GM23248 (cell line): ENCODE results near the gene BICC1. TPM values are rescaled to one million over a fixed set of nuclear protein-coding genes. Genes with fewer than 3 reads are reported as not detected.

Experiments
- DNase-seq: peaks from one replicate; pipeline ENCODE4 v3.0.0-alpha.2; 2015
- H2AFZ ChIP-seq: fragments of 200-600 bp; sonication (generic); 2 replicates; pipeline ENCODE4 v1.6.1; 2016; ENCODE audit warnings: antibody characterized with exemption
- H3F3A ChIP-seq: fragments of 200-600 bp; sonication (generic); 2 replicates; pipeline ENCODE4 v1.6.1; 2016; ENCODE audit warnings: mild to moderate bottlenecking, antibody characterized with exemption, mixed run types; ENCODE audit not compliant: insufficient read depth
- H3K27ac ChIP-seq: fragments of 200-600 bp; sonication (generic); 2 replicates; pipeline ENCODE4 v1.5.1; 2016; ENCODE audit warnings: mild to moderate bottlenecking
- H3K27me3 ChIP-seq: fragments of 200-600 bp; sonication (generic); replicated peaks from 2 replicates; pipeline ENCODE4 v1.6.1; 2016; ENCODE audit warnings: mild to moderate bottlenecking; ENCODE audit not compliant: insufficient read depth
- H3K36me3 ChIP-seq: fragments of 200-600 bp; sonication (generic); 2 replicates; pipeline ENCODE4 v1.6.1; 2016; ENCODE audit warnings: low read depth, mild to moderate bottlenecking
- H3K4me1 ChIP-seq: fragments of 200-600 bp; sonication (generic); 2 replicates; pipeline ENCODE4 v1.6.1; 2016; ENCODE audit warnings: mild to moderate bottlenecking; ENCODE audit not compliant: insufficient read depth
- H3K4me2 ChIP-seq: fragments of 200-600 bp; sonication (generic); one replicate; pipeline ENCODE4 v1.6.1; 2016; ENCODE audit warnings: mild to moderate bottlenecking; ENCODE audit not compliant: unreplicated experiment
- H3K4me3 ChIP-seq: fragments of 200-600 bp; sonication (generic); 2 replicates; pipeline ENCODE4 v1.5.1; 2016; ENCODE audit warnings: mild to moderate bottlenecking
- H3K79me2 ChIP-seq: fragments of 200-600 bp; sonication (generic); 2 replicates; pipeline ENCODE4 v1.6.1; 2016; ENCODE audit warnings: mild to moderate bottlenecking; ENCODE audit not compliant: insufficient read depth
- H3K9ac ChIP-seq: fragments of 200-600 bp; sonication (generic); 2 replicates; pipeline ENCODE4 v1.6.1; 2016; ENCODE audit warnings: mild to moderate bottlenecking
- H3K9me2 ChIP-seq: fragments of 200-600 bp; sonication (generic); 2 replicates; pipeline ENCODE4 v1.6.1; 2016; ENCODE audit warnings: mixed run types, mild to moderate bottlenecking, moderate library complexity; ENCODE audit not compliant: insufficient read depth
- H3K9me3 ChIP-seq: fragments of 200-600 bp; sonication (generic); one replicate; pipeline ENCODE4 v1.6.1; 2017; ENCODE audit warnings: low read depth
- H4K20me1 ChIP-seq: fragments of 200-600 bp; sonication (generic); 2 replicates; pipeline ENCODE4 v1.6.0; 2016; ENCODE audit not compliant: insufficient read depth
- EZH2 ChIP-seq: fragments of 200-600 bp; sonication (generic); IDR thresholded peaks from 2 replicates; pipeline ENCODE4 v1.6.1; 2018; ENCODE audit warnings: antibody characterized with exemption, mild to moderate bottlenecking; ENCODE audit not compliant: insufficient read depth, poor library complexity, severe bottlenecking
- EZH2phosphoT487 ChIP-seq: fragments of 200-600 bp; sonication (generic); IDR thresholded peaks from 2 replicates; pipeline ENCODE4 v1.6.1; 2018; ENCODE audit warnings: antibody characterized with exemption, moderate library complexity, mild to moderate bottlenecking, low read depth; ENCODE audit not compliant: insufficient read depth
- WGBS, 2 experiments: methylation state at CpG; one replicate each; pipeline ENCODE4 v1.1.6; 2015 to 2017; ENCODE audit warnings: low lambda C conversion rate in 2 of 2, low coverage in 1 of 2; ENCODE audit errors: missing lambda C conversion rate in 2 of 2; 5-methylcytosine and 5-hydroxymethylcytosine counted together
- in situ Hi-C: fragments of 300-500 bp; cut with MboI; formaldehyde crosslinking; loops from 2 replicates; pipeline ENCODE4 v1.15.0; 2020
- polyA plus RNA-seq: library from polyadenylated mRNA; unstranded; fragments of >200 nt; fragmentation: Nextera tagmentation; extraction: Ambion mirVana; gene quantifications from 2 replicates; pipeline ENCODE4 v1.2.1, GENCODE V29; 2016
- total RNA-seq: library from RNA; depleted of rRNA; stranded (reverse); fragments of >200 nt; shearing (Covaris generic); gene quantifications from 2 replicates; pipeline ENCODE4 v1.2.3, GENCODE V29; 2014

BICC1 gene
- total and polyA plus RNA-seq, 2 experiments from 2014 or later = 80.5 to 97.0 TPM

DNA sequence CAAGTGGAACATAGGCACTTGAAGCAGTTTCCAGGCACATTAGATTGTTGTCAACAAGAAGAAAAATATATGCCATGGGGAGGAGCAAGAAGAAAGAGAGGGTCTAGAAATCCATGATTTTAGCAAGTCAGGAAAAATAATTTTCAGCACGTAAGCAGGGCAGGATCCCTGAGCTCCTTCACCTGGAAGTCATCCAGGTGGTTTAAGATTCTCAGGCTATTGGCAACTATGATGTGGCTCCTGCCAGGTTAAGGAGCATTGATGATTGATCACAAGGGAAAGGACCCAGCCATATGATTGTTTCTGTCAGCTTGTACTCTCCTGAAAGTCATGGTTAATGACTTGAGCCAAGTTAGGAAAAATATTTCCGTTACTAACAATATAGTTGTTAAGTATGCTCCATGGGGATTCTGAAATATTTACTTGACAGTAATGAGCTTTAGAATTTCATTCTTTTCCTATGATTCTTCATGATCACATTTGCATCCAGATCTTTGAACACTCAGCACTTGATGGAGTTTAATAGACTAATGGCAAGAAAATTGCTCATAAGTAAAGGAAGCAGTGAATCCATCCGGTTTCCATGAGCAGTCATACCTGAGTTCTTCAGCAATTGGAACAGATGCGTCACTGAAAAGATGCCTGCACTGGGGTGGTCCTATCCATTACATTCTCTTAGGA, 209.1 kb downstream of the BICC1 start:
- 76% methylated on average over 4 of the region's 4 CpGs for WGBS, 2 experiments
- peak overlapping the region; percentile 8 for H3K27ac ChIP-seq
- no peak overlapping the region for H2AFZ ChIP-seq
- no peaks in the 10 kb centered on the region for H3K9me2 ChIP-seq
- peaks cover 24% of the 10 kb centered on the region; the same call in 1 of the 2 replicates for H3F3A ChIP-seq
- no peak overlapping the region for H3K4me3 ChIP-seq
- peaks cover 95% of the 10 kb centered on the region for H3K79me2 ChIP-seq
- no peaks in the 10 kb centered on the region for H3K36me3 ChIP-seq
- H3K27me3 ChIP-seq = no peaks in the 10 kb centered on the region
- in situ Hi-C loops = no loop called here
- H3K9me3 ChIP-seq = no peaks in the 10 kb centered on the region
- peak; percentile 38 for DNase-seq
- H3K4me2 ChIP-seq = no peak overlapping the region
- no peak for TF ChIP-seq EZH2phosphoT487
- TF ChIP-seq EZH2 = no peak
- no peaks in the 10 kb centered on the region for H4K20me1 ChIP-seq
- H3K4me1 ChIP-seq = peaks cover 13% of the 10 kb centered on the region
- no peak overlapping the region for H3K9ac ChIP-seq

DNA sequence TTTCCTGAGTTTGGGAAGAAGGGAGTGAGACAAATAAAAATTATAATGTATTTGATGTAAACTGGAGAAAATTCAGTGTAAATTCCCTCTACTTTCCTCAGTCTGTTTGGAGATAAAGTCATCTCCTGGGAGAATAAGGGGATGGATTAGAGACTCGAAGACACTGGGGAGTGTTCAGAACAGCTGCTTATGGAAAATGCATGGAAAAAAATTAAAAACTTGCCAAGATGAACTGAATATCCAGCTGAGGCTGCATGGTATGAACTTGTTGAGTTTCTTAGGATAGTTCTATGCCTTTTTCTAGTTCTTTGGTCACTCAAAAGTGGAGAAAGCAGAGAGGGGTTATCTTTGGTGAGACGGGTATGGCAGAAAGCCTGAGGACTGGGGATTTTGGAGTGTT, 210.5 kb downstream of the BICC1 start:
- no peaks in the 10 kb centered on the region for H3K36me3 ChIP-seq
- DNase-seq = no peak
- no peaks in the 10 kb centered on the region for H3K9me3 ChIP-seq
- peaks cover 5% of the 10 kb centered on the region; the same call in 1 of the 2 replicates for H3K4me1 ChIP-seq
- 57 to 66% methylated on average over 2 of the region's 2 CpGs for WGBS, 2 experiments
- in situ Hi-C loops = no loop called here
- no peak overlapping the region for H3K9ac ChIP-seq
- H4K20me1 ChIP-seq = no peaks in the 10 kb centered on the region
- H3K9me2 ChIP-seq = no peaks in the 10 kb centered on the region
- peaks cover 95% of the 10 kb centered on the region for H3K79me2 ChIP-seq
- H2AFZ ChIP-seq = no peak overlapping the region
- no peak overlapping the region for H3K27ac ChIP-seq
- H3K27me3 ChIP-seq = no peaks in the 10 kb centered on the region
- peaks cover 18% of the 10 kb centered on the region; the same call in 1 of the 2 replicates for H3F3A ChIP-seq
- H3K4me3 ChIP-seq = no peak overlapping the region
- TF ChIP-seq EZH2phosphoT487 (no peak), EZH2 (no peak)
- no peak overlapping the region for H3K4me2 ChIP-seq

DNA sequence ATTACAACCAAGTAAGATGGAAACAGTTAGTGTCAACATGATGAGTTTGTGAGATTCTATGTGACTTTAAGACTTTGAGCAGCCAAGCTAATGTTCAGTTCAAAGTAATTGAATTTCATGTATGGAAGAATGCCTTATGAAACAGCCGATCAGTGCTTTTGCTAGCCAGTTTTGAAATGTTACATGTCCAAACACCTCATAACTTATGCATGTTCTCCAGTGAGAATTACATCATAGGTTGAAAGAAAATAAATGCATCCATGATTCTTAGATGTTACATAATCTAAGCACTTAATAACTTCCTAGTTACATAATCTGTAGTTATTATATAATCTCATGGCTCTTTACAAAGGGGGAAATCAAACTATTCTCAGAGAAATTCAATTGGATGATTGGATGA, 211.3 kb downstream of the BICC1 start:
- WGBS, 2 experiments = 12 to 36% methylated on average over 1 of the region's 1 CpG
- H3K4me2 ChIP-seq = no peak overlapping the region
- H3K9me2 ChIP-seq = no peaks in the 10 kb centered on the region
- H4K20me1 ChIP-seq = no peaks in the 10 kb centered on the region
- H3K4me3 ChIP-seq = no peak overlapping the region
- H3K9ac ChIP-seq = no peak overlapping the region
- H3K9me3 ChIP-seq = no peaks in the 10 kb centered on the region
- H3K4me1 ChIP-seq = peaks cover 5% of the 10 kb centered on the region; the same call in 1 of the 2 replicates
- peak; percentile 58 for DNase-seq
- no peaks in the 10 kb centered on the region for H3K36me3 ChIP-seq
- no peak overlapping the region for H3K27ac ChIP-seq
- TF ChIP-seq EZH2 (no peak), EZH2phosphoT487 (no peak)
- in situ Hi-C loops = no loop called here
- peaks cover 16% of the 10 kb centered on the region; the same call in 1 of the 2 replicates for H3F3A ChIP-seq
- H2AFZ ChIP-seq = no peak overlapping the region
- H3K79me2 ChIP-seq = peaks cover 94% of the 10 kb centered on the region
- no peaks in the 10 kb centered on the region for H3K27me3 ChIP-seq

DNA sequence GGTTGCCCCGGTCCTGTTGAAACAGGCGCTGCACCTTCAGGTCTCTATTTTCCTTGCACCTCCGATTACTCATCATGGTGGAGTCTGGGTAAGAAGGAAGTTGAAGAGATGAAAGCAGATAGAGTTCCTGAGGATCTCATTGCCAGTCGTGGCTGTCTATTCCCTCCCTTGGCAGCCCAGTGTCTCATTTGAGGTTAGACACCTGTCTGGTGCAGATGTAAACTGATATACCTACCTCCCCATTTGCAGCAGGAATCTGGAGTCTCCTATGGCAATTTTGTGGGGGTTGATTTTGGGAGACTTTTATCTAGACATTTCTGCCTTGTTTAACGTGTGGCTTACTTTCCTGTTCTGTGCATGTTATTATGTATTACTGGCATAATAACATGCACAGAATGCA, 212.1 kb downstream of the BICC1 start:
- no peaks in the 10 kb centered on the region for H3K27me3 ChIP-seq
- H3K4me2 ChIP-seq = no peak overlapping the region
- no peaks in the 10 kb centered on the region for H4K20me1 ChIP-seq
- no peaks in the 10 kb centered on the region for H3K9me2 ChIP-seq
- H3K4me1 ChIP-seq = peaks cover 5% of the 10 kb centered on the region; the same call in 1 of the 2 replicates
- H3K27ac ChIP-seq = no peak overlapping the region
- peaks cover 94% of the 10 kb centered on the region for H3K79me2 ChIP-seq
- no peak overlapping the region for H3K9ac ChIP-seq
- H3K9me3 ChIP-seq = no peaks in the 10 kb centered on the region
- H3K4me3 ChIP-seq = no peak overlapping the region
- no peak for DNase-seq
- H2AFZ ChIP-seq = no peak overlapping the region
- peaks cover 16% of the 10 kb centered on the region; the same call in 1 of the 2 replicates for H3F3A ChIP-seq
- TF ChIP-seq EZH2 (no peak), EZH2phosphoT487 (no peak)
- in situ Hi-C loops = no loop called here
- WGBS, 2 experiments = 96 to 99% methylated on average over 5 of the region's 5 CpGs
- no peaks in the 10 kb centered on the region for H3K36me3 ChIP-seq

DNA sequence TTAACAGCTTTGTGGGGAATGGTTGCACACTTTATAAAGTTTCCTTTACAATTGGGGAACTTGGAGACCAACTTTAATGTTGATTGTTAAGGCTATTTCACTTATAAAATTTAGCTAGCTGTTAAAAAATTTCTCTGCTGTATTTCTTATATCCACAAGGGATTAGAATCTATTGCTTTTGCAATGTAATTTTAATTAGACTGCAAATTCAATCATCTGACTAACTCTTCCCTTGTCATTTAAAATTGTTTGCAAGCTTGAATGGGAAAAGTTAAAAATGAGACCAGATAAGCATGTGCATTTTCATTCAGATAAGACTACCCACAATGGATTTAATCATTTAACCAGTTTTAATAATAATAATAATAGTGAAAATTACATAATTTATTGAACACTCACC, 213.2 kb downstream of the BICC1 start:
- DNase-seq = no peak
- Histone ChIP-seq H3K4me1 (peaks cover 5% of the 10 kb centered on the region; the same call in 1 of the 2 replicates), H3K36me3 (0 out of 2 replicates have a peak, but pooled peaks cover 4% of the 10 kb centered on the region), H3K9me2 (no peaks in the 10 kb centered on the region), H3K27me3 (no peaks in the 10 kb centered on the region), H4K20me1 (no peaks in the 10 kb centered on the region), H2AFZ (no peak overlapping the region), H3K4me2 (no peak overlapping the region), H3K9ac (no peak overlapping the region), H3K9me3 (no peaks in the 10 kb centered on the region), H3K27ac (no peak overlapping the region), H3K4me3 (no peak overlapping the region), H3F3A (peaks cover 16% of the 10 kb centered on the region; the same call in 1 of the 2 replicates), H3K79me2 (peaks cover 91% of the 10 kb centered on the region)
- in situ Hi-C loops = no loop called here
- TF ChIP-seq EZH2phosphoT487 (no peak), EZH2 (no peak)
